H9 (cell line): ENCODE measurements around the gene SEMA4A. TPM values are rescaled to one million over a fixed set of nuclear protein-coding genes. Genes with fewer than 3 reads are reported as not detected.

Source experiments
- DNase-seq: peaks from one replicate; pipeline ENCODE4 v3.0.0-alpha.2; 2017
- H2AFZ ChIP-seq: one replicate; pipeline ENCODE4 v1.6.1; 2013; ENCODE audit warnings: mild to moderate bottlenecking, low read length, control low read depth, moderate library complexity
- H2AK5ac ChIP-seq: 2 replicates; pipeline ENCODE4 v1.6.1; 2013; ENCODE audit warnings: low read length, control low read depth, mixed read lengths; ENCODE audit not compliant: insufficient read length
- H2BK120ac ChIP-seq: one replicate; pipeline ENCODE4 v1.6.1; 2013; ENCODE audit warnings: low read depth, mild to moderate bottlenecking, low read length, control low read depth, inconsistent platforms; ENCODE audit not compliant: poor library complexity, severe bottlenecking
- H2BK12ac ChIP-seq: 2 replicates; pipeline ENCODE4 v1.6.1; 2013; ENCODE audit warnings: low read length, control low read depth, mixed read lengths, low read depth; ENCODE audit not compliant: insufficient read length
- H2BK15ac ChIP-seq: 2 replicates; pipeline ENCODE4 v1.6.1; 2013; ENCODE audit warnings: low read depth, low read length, control low read depth
- H2BK20ac ChIP-seq: one replicate; pipeline ENCODE4 v1.6.1; 2013; ENCODE audit warnings: low read depth, mild to moderate bottlenecking, low read length, control low read depth, inconsistent platforms; ENCODE audit not compliant: poor library complexity, severe bottlenecking
- H2BK5ac ChIP-seq: 2 replicates; pipeline ENCODE4 v1.6.1; 2013; ENCODE audit warnings: low read length, control low read depth, mixed read lengths; ENCODE audit not compliant: insufficient read length
- H3K14ac ChIP-seq: 2 replicates; pipeline ENCODE4 v1.6.1; 2013; ENCODE audit warnings: low read length, control low read depth; ENCODE audit not compliant: insufficient read depth
- H3K18ac ChIP-seq: 2 replicates; pipeline ENCODE4 v1.6.1; 2013; ENCODE audit warnings: low read depth, mild to moderate bottlenecking, mixed read lengths, low read length, control low read depth; ENCODE audit not compliant: insufficient read length
- H3K23ac ChIP-seq: 2 replicates; pipeline ENCODE4 v1.6.1; 2013; ENCODE audit warnings: low read length, control low read depth, mixed read lengths, low read depth; ENCODE audit not compliant: insufficient read length
- H3K23me2 ChIP-seq: 2 replicates; pipeline ENCODE4 v1.6.1; 2013; ENCODE audit warnings: low read depth, mild to moderate bottlenecking, mixed read lengths, low read length, control low read depth; ENCODE audit not compliant: insufficient read length, poor library complexity, severe bottlenecking
- H3K27ac ChIP-seq: 2 replicates; pipeline ENCODE4 v1.5.1; 2013; ENCODE audit warnings: low read length, control low read depth, mixed read lengths, low read depth; ENCODE audit not compliant: insufficient read length
- H3K27me3 ChIP-seq: 2 replicates; pipeline ENCODE4 v1.6.1; 2013; ENCODE audit warnings: low read length, control low read depth, inconsistent platforms; ENCODE audit not compliant: insufficient read depth
- H3K4ac ChIP-seq: 2 replicates; pipeline ENCODE4 v1.6.1; 2013; ENCODE audit warnings: low read depth, mild to moderate bottlenecking, control low read depth, inconsistent platforms, low read length, moderate library complexity
- H3K4me1 ChIP-seq: 2 replicates; pipeline ENCODE4 v1.6.1; 2013; ENCODE audit warnings: low read length, control low read depth, inconsistent platforms; ENCODE audit not compliant: insufficient read depth
- H3K4me2 ChIP-seq: 2 replicates; pipeline ENCODE4 v1.6.1; 2013; ENCODE audit warnings: low read length, control low read depth, mixed read lengths; ENCODE audit not compliant: insufficient read length, insufficient read depth
- H3K56ac ChIP-seq: 2 replicates; pipeline ENCODE4 v1.6.1; 2013; ENCODE audit warnings: low read depth, mild to moderate bottlenecking, mixed read lengths, low read length, control low read depth; ENCODE audit not compliant: insufficient read length
- H3K79me1 ChIP-seq: 2 replicates; pipeline ENCODE4 v1.6.1; 2013; ENCODE audit warnings: low read depth, mild to moderate bottlenecking, moderate library complexity, low read length, control low read depth, inconsistent platforms; ENCODE audit not compliant: insufficient read depth, poor library complexity, severe bottlenecking
- H3K79me2 ChIP-seq: 2 replicates; pipeline ENCODE4 v1.6.1; 2013; ENCODE audit warnings: low read length, control low read depth, inconsistent platforms; ENCODE audit not compliant: insufficient read depth
- H3K9ac ChIP-seq: 2 replicates; pipeline ENCODE4 v1.6.1; 2013; ENCODE audit warnings: low read length, control low read depth, mixed read lengths; ENCODE audit not compliant: insufficient read length; ENCODE audit errors: extremely low read depth
- H3K9me3 ChIP-seq: one replicate; pipeline ENCODE4 v1.6.1; 2013; ENCODE audit warnings: low read depth, low read length, inconsistent platforms; ENCODE audit not compliant: control insufficient read depth
- H3T11ph ChIP-seq: one replicate; pipeline ENCODE4 v1.6.1; 2013; ENCODE audit warnings: mild to moderate bottlenecking, low read length, control low read depth, inconsistent platforms
- H4K20me1 ChIP-seq: one replicate; pipeline ENCODE4 v1.6.1; 2013; ENCODE audit not compliant: control insufficient read depth, insufficient read length, insufficient read depth
- H4K5ac ChIP-seq: 2 replicates; pipeline ENCODE4 v1.6.1; 2013; ENCODE audit warnings: low read depth, mild to moderate bottlenecking, mixed read lengths, low read length, control low read depth; ENCODE audit not compliant: insufficient read length
- H4K8ac ChIP-seq: replicated peaks from 2 replicates; pipeline ENCODE4 v1.6.1; 2013; ENCODE audit warnings: low read length, control low read depth, mixed read lengths, low read depth; ENCODE audit not compliant: insufficient read length
- H4K91ac ChIP-seq: 2 replicates; pipeline ENCODE4 v1.6.1; 2013; ENCODE audit warnings: low read depth, mild to moderate bottlenecking, moderate library complexity, mixed read lengths, low read length, control low read depth; ENCODE audit not compliant: insufficient read length
- H3K27ac Mint-ChIP-seq, 3 experiments: 2 replicates in 2 of 3; 3 replicates in 1 of 3; pipeline ENCODE4 v1.8.0; 2020 to 2021; ENCODE audit warnings: mixed read lengths in 3 of 3, mild to moderate bottlenecking in 1 of 3, moderate library complexity in 1 of 3
- H3K27me3 Mint-ChIP-seq: 2 replicates; pipeline ENCODE4 v1.8.0; 2021; ENCODE audit warnings: low read depth, mild to moderate bottlenecking, moderate library complexity, mixed read lengths
- H3K36me3 Mint-ChIP-seq, 3 experiments: 2 replicates in 2 of 3; 3 replicates in 1 of 3; pipeline ENCODE4 v1.8.0; 2020 to 2021; ENCODE audit warnings: low read depth in 3 of 3, mixed read lengths in 3 of 3; ENCODE audit not compliant: insufficient read depth in 1 of 3
- H3K4me1 Mint-ChIP-seq, 2 experiments: 2 replicates each; pipeline ENCODE4 v1.8.0; 2020; ENCODE audit warnings: mixed read lengths in 2 of 2
- H3K4me3 Mint-ChIP-seq, 2 experiments: 2 replicates in 1 of 2; 3 replicates in 1 of 2; pipeline ENCODE4 v1.8.0; 2020 to 2021; ENCODE audit warnings: mild to moderate bottlenecking in 2 of 2, mixed read lengths in 2 of 2, moderate library complexity in 1 of 2
- H3K9me3 Mint-ChIP-seq, 2 experiments: 2 replicates in 1 of 2; 3 replicates in 1 of 2; pipeline ENCODE4 v1.8.0; 2020; ENCODE audit warnings: mild to moderate bottlenecking in 2 of 2, mixed read lengths in 2 of 2, moderate library complexity in 1 of 2
- CTCF ChIP-seq: fragments of 200-600 bp; sonication (generic); conservative IDR thresholded peaks from 3 replicates; pipeline ENCODE4 v1.8.0; 2021; ENCODE audit warnings: antibody characterized with exemption, mild to moderate bottlenecking
- WGBS: extraction: QIAGEN DNeasy Blood & Tissue Kit; methylation state at CpG from one replicate; pipeline ENCODE4 v1.1.7; 2013; ENCODE audit warnings: missing lambda C conversion rate, low lambda C conversion rate, mixed read lengths; ENCODE audit not compliant: insufficient read length; ENCODE audit errors: extremely low coverage; 5-methylcytosine and 5-hydroxymethylcytosine counted together
- total RNA-seq: library from RNA; stranded (reverse); gene quantifications from 2 replicates; pipeline ENCODE4 v1.2.1, GENCODE V29; 2021

SEMA4A gene
- total RNA-seq, 1 experiment from 2014 or later = 11.1 TPM

GRCh38 chr1:156213644-156213966, 60.2 kb downstream of the SEMA4A start:
- Histone ChIP-seq H4K20me1 (no peaks in the 10 kb centered on the region), H2BK12ac (no peak overlapping the region), H3K23me2 (peaks cover 8% of the 10 kb centered on the region), H2BK120ac (no peak overlapping the region), H3T11ph (no peak overlapping the region), H3K23ac (no peak overlapping the region), H3K4me1 (no peaks in the 10 kb centered on the region), H3K14ac (peak overlapping the region; percentile 6; the same call in 1 of the 2 replicates), H2BK20ac (no peak overlapping the region), H3K79me2 (no peaks in the 10 kb centered on the region), H2AFZ (no peak overlapping the region), H3K4ac (no peak overlapping the region), H3K9me3 (no peaks in the 10 kb centered on the region), H3K56ac (no peak overlapping the region), H4K91ac (no peak overlapping the region), H3K79me1 (no peaks in the 10 kb centered on the region), H2BK5ac (no peak overlapping the region), H2BK15ac (no peak overlapping the region), H3K9ac (peak overlapping the region; percentile 99), H3K4me2 (peak overlapping the region; percentile 73), H4K5ac (no peak overlapping the region), H3K27ac (peak overlapping the region; percentile 91), H2AK5ac (no peak overlapping the region), H3K27me3 (no peaks in the 10 kb centered on the region), H3K18ac (no peak overlapping the region), H4K8ac (no peak overlapping the region)
- DNase-seq = no peak
- Mint-ChIP-seq H3K9me3 (no peaks in the 10 kb centered on the region), H3K36me3 (peaks cover 14 to 64% (median 28%) of the 10 kb centered on the region in 3 experiments), H3K4me1 (peaks cover 24 to 25% of the 10 kb centered on the region in 2 experiments), H3K4me3 (peak overlapping the region; percentile 94 to 95), H3K27me3 (peaks cover 2% of the 10 kb centered on the region; the same call in 1 of the 2 replicates), H3K27ac (peak overlapping the region; percentile 99 to 100 (median 100))
- WGBS = no CpG with 5 or more reads among the region's 11 CpGs
- no peak for TF ChIP-seq CTCF
